HepG2 (cell line): ENCODE data around the gene SLU7. TPM values are rescaled to one million over a fixed set of nuclear protein-coding genes. Genes with fewer than 3 reads are reported as not detected.

Source experiments
- ATAC-seq: fragments of 200-7000 bp; cut with Tn5 transposase; 3 replicates; pipeline ENCODE4 v1.9.1; 2020; ENCODE audit warnings: mild to moderate bottlenecking, moderate library complexity
- BruUV-seq: library from RNA; stranded (reverse); fragments of 400-500 nt; replicated peaks from 2 replicates; lab custom pipeline; 2021; lab: Mats Ljungman, UMichigan
- CTCF ChIA-PET: fragments of 300-600 bp; formaldehyde crosslinking; extraction: SDS; loops from one replicate; lab custom pipeline; 2021; ENCODE audit warnings: low total read pairs, inconsistent platforms, low intra/inter-chr PET ratio; lab: Yijun Ruan, JAX
- POLR2A ChIA-PET: fragments of 350-600 bp; sonication (Branson Sonifier 250); formaldehyde crosslinking; loops from one replicate; lab custom pipeline; 2020; ENCODE audit warnings: antibody characterized with exemption, inconsistent platforms; lab: Yijun Ruan, JAX
- DNase-seq: peaks from one replicate; pipeline ENCODE4 v3.0.0-alpha.2; 2015; ENCODE audit warnings: low spot score
- FAIRE-seq: peaks from 3 replicates; lab custom pipeline; 2011; peaks lifted over from hg19 to GRCh38; lab: Jason Lieb, UNC
- H2AFZ ChIP-seq: one replicate; pipeline ENCODE4 v1.6.1; 2011; ENCODE audit warnings: low read length, inconsistent platforms
- H3K27ac ChIP-seq: fragments of 300-600 bp; 3 replicates; pipeline ENCODE4 v1.8.0; 2011; ENCODE audit warnings: mixed run types, mild to moderate bottlenecking, mixed read lengths, low read length, inconsistent platforms; ENCODE audit not compliant: insufficient read depth; ENCODE audit errors: extremely low read length
- H3K27me3 ChIP-seq, 2 experiments: fragments of 200-600 bp in 1 of 2; 2 replicates in 1 of 2; 3 replicates in 1 of 2; pipeline versions ENCODE4 v1.6.0 to v1.8.0; 2011; ENCODE audit warnings: low read length in 2 of 2, mild to moderate bottlenecking in 2 of 2, moderate library complexity in 2 of 2, inconsistent platforms in 1 of 2; ENCODE audit not compliant: insufficient read depth in 2 of 2, control insufficient read depth in 1 of 2
- H3K36me3 ChIP-seq, 2 experiments: fragments of 200-600 bp in 1 of 2; replicated peaks in 1 of 2; 2 replicates in 1 of 2; 3 replicates in 1 of 2; pipeline versions ENCODE4 v1.5.1 to v1.8.0; 2011; ENCODE audit warnings: low read length in 2 of 2, inconsistent platforms in 1 of 2; ENCODE audit not compliant: insufficient read depth in 2 of 2, control insufficient read depth in 1 of 2
- H3K4me1 ChIP-seq: 2 replicates; pipeline ENCODE4 v1.5.1; 2012; ENCODE audit warnings: low read length, inconsistent platforms; ENCODE audit not compliant: insufficient read depth
- H3K4me2 ChIP-seq: 2 replicates; pipeline ENCODE4 v1.6.0; 2011; ENCODE audit warnings: low read depth, low read length, inconsistent platforms
- H3K4me3 ChIP-seq, 3 experiments: fragments of 200-600 bp in 1 of 3; sonication (generic), shearing (Covaris generic) in 1 of 3; replicated peaks in 1 of 3; 2 replicates each; pipeline ENCODE4 v1.5.1; 2011 to 2016; ENCODE audit warnings: low read length in 3 of 3, inconsistent platforms in 2 of 3, low read depth in 2 of 3, mild to moderate bottlenecking in 2 of 3, control low read depth in 1 of 3, mixed read lengths in 1 of 3; ENCODE audit not compliant: insufficient read depth in 1 of 3
- H3K79me2 ChIP-seq: one replicate; pipeline ENCODE4 v1.6.1; 2011; ENCODE audit warnings: low read length, inconsistent platforms; ENCODE audit not compliant: insufficient read depth
- H3K9ac ChIP-seq: 2 replicates; pipeline ENCODE4 v1.6.0; 2011; ENCODE audit warnings: mild to moderate bottlenecking, low read depth, low read length, inconsistent platforms; ENCODE audit not compliant: insufficient read depth
- H3K9me3 ChIP-seq: 2 replicates; pipeline ENCODE4 v1.5.1; 2012; ENCODE audit warnings: mild to moderate bottlenecking, low read length
- H4K20me1 ChIP-seq: 2 replicates; pipeline ENCODE4 v1.6.0; 2011; ENCODE audit warnings: inconsistent platforms, mild to moderate bottlenecking, low read length, moderate library complexity; ENCODE audit not compliant: insufficient read depth
- FOXK2 ChIP-seq: fragments of 450-650 bp; IDR thresholded peaks from 2 replicates; pipeline ENCODE4 v1.6.1; 2016
- HNF1B ChIP-seq: sonication (generic); formaldehyde crosslinking; IDR thresholded peaks from 2 replicates; pipeline ENCODE4 v1.5.1; 2020; ENCODE audit warnings: mild to moderate bottlenecking, moderate library complexity, missing genetic modification reagents
- HNRNPK ChIP-seq: fragments of 200-400 bp; formaldehyde crosslinking; IDR thresholded peaks from 2 replicates; pipeline ENCODE4 v1.6.1; 2018; ENCODE audit warnings: low read length, low read depth, moderate library complexity, mild to moderate bottlenecking; ENCODE audit not compliant: poor library complexity, severe bottlenecking
- IRF9 ChIP-seq: sonication (generic); formaldehyde crosslinking; IDR thresholded peaks from 2 replicates; pipeline ENCODE4 v1.8.0; 2022; ENCODE audit warnings: missing genetic modification reagents, mild to moderate bottlenecking, borderline replicate concordance
- MAFG ChIP-seq: sonication (generic); formaldehyde crosslinking; IDR thresholded peaks from 2 replicates; pipeline ENCODE4 v1.5.1; 2020; ENCODE audit warnings: mild to moderate bottlenecking, missing genetic modification reagents
- PHF5A ChIP-seq: IDR thresholded peaks from one replicate; pipeline ENCODE4 v1.6.1; 2018; ENCODE audit warnings: low read depth, missing genetic modification reagents; ENCODE audit not compliant: unreplicated experiment
- ZBTB34 ChIP-seq: sonication (generic); formaldehyde crosslinking; IDR thresholded peaks from 2 replicates; pipeline ENCODE4 v1.8.0; 2022; ENCODE audit warnings: mild to moderate bottlenecking, missing genetic modification reagents
- ZBTB43 ChIP-seq: sonication (generic); formaldehyde crosslinking; conservative IDR thresholded peaks from 2 replicates; pipeline ENCODE4 v1.4.0; 2020; ENCODE audit warnings: missing genetic modification reagents
- ZNF431 ChIP-seq: sonication (generic); formaldehyde crosslinking; IDR thresholded peaks from 2 replicates; pipeline ENCODE4 v1.9.0; 2022; ENCODE audit warnings: missing genetic modification reagents, low read depth, mild to moderate bottlenecking, borderline replicate concordance
- ZNF574 ChIP-seq: sonication (generic); formaldehyde crosslinking; IDR thresholded peaks from 2 replicates; pipeline ENCODE4 v1.4.0; 2020; ENCODE audit warnings: missing genetic modification reagents
- ZNF639 ChIP-seq: conservative IDR thresholded peaks from 2 replicates; pipeline ENCODE4 v1.6.1; 2018; ENCODE audit warnings: missing genetic modification reagents
- ZNF737 ChIP-seq: sonication (generic); formaldehyde crosslinking; IDR thresholded peaks from 2 replicates; pipeline ENCODE4 v1.5.0; 2020; ENCODE audit warnings: missing genetic modification reagents, mild to moderate bottlenecking, borderline replicate concordance
- WGBS: methylation state at CpG from one replicate; pipeline ENCODE4 v1.1.6; 2017; ENCODE audit warnings: low lambda C conversion rate; 5-methylcytosine and 5-hydroxymethylcytosine counted together
- in situ Hi-C: cut with HindIII; loops from 2 replicates; pipeline ENCODE4 v1.10.0; 2017; ENCODE audit warnings: low pct_unique_long_range_greater_than_20kb; ENCODE audit not compliant: extremely low pct_ligation_motif_present
- intact Hi-C: fragments of 100-400 bp; cut with micrococcal nuclease; formaldehyde crosslinking; loops from one replicate; pipeline ENCODE4 v1.10.0; 2022; ENCODE audit not compliant: unreplicated experiment
- polyA plus RNA-seq, 8 experiments: library from polyadenylated mRNA; depleted of rRNA in 3 of 8; stranded (reverse) in 7 of 8; unstranded in 1 of 8; fragments of >200 nt; fragmentation: Illumina TruSeq in 4 of 8; extraction: Trizol in 4 of 8; gene quantifications; 2 replicates each; pipeline versions ENCODE4 v1.2.1 to v1.2.3, GENCODE V29; 2011 to 2016; ENCODE audit warnings: low read depth in 4 of 8, missing spikeins in 1 of 8, mixed read lengths in 1 of 8; ENCODE audit not compliant: insufficient read depth in 1 of 8
- total RNA-seq, 5 experiments: library from RNA; depleted of rRNA; stranded (reverse); fragments of >200 nt; fragmentation: Illumina TruSeq; extraction: Trizol; gene quantifications; 2 replicates each; pipeline ENCODE4 v1.2.3, GENCODE V29; 2016; ENCODE audit warnings: low read depth in 1 of 5

SLU7 gene
- total and polyA plus RNA-seq, 2 of the 13 experiments (the other 11 are each of a cell fraction or from before 2014, with no cell fraction given), result 24.0 to 39.2 TPM

- H3K27ac ChIP-seq, result no peak within 1 kb of the TSS
- no peaks in the 10 kb centered on the region for H4K20me1 ChIP-seq
- H3K9me3 ChIP-seq, result no peaks in the 10 kb centered on the region
- H3K36me3 ChIP-seq, result no peaks in the 10 kb centered on the region
- H3K27me3 ChIP-seq, result peaks cover 7 to 32% of the 10 kb centered on the region in 2 experiments; a peak in 4 of 5 replicates
- no peak for FAIRE-seq
- no peaks in the 10 kb centered on the region for H3K4me1 ChIP-seq
- intact Hi-C loops, result no loop called here
- ATAC-seq, result peak; percentile 78
- H3K4me2 ChIP-seq, result peak within 1 kb of the TSS; percentile 43; the same call in 1 of the 2 replicates
- ChIA-PET CTCF (no interaction called here), POLR2A (no interaction called here)
- no peak within 1 kb of the TSS for H2AFZ ChIP-seq
- DNase-seq, result no peak
- BruUV-seq, result no TSS peak
- H3K4me3 ChIP-seq, result peak within 1 kb of the TSS in 2 of 3 experiments; percentile 37 to 48; a peak in 4 of 6 replicates
- H3K9ac ChIP-seq, result no peak within 1 kb of the TSS
- 11% methylated on average over 6 of the region's 45 CpGs for WGBS
- no peaks in the 10 kb centered on the region for H3K79me2 ChIP-seq
- in situ Hi-C loops, result no loop called here
- TF ChIP-seq ZNF431 (CRISPR knock-in tag), result no peak
- TF ChIP-seq HNF1B, result no peak
- TF ChIP-seq PHF5A (CRISPR knock-in tag), result no peak
- no peak for TF ChIP-seq HNRNPK
- no peak for TF ChIP-seq FOXK2
- no peak for TF ChIP-seq ZNF737
- no peak for TF ChIP-seq IRF9 (CRISPR knock-in tag)
- TF ChIP-seq ZNF574, result 0 out of 2 replicates have a peak, but pooled peaks have one; percentile 31
- TF ChIP-seq ZBTB34 (CRISPR knock-in tag), result no peak
- no peak for TF ChIP-seq ZNF639 (CRISPR knock-in tag)
- no peak for TF ChIP-seq ZBTB43 (CRISPR knock-in tag)
- TF ChIP-seq MAFG (CRISPR knock-in tag), result no peak
Measured at GRCh38 chr5:160369990-160370712, 48.7 kb downstream of the SLU7 start, which contains the start of gene C1QTNF2. TSS of gene C1QTNF2 (minus strand) at chr5:160370626. CDS start at chr5:160355011, 15,615 bp downstream.
